ENCODE results near the gene MAPK1. TPM values are rescaled to one million over a fixed set of nuclear protein-coding genes. Genes with fewer than 3 reads are reported as not detected.
"Not testable (repeated sequence)": the region's sequence is repeated elsewhere in the genome, so short reads cannot be mapped to it uniquely, and the experiment has no call there.

The MAPK1 gene
- total RNA-seq, 1 donor from 2014 or later, result 156 TPM

- H3K27me3 Mint-ChIP-seq (ENCODE audit: low read depth), result no peaks in the 10 kb centered on the region
- H3K27ac Mint-ChIP-seq (ENCODE audit: unreplicated experiment), result no peak overlapping the region
- no peaks in the 10 kb centered on the region for H3K9me3 Mint-ChIP-seq (ENCODE audit: low read depth)
Measured at GRCh38 chr22:21840236-21840823, 27.1 kb downstream of the MAPK1 start.

GRCh38 chr22:21839765-21840140 is 27.7 kb downstream of the MAPK1 start:
- H3K4me1 Mint-ChIP-seq (ENCODE audit: low read depth), result peaks cover 51% of the 10 kb centered on the region
- DNase-seq (ENCODE audit: low spot score), result no peak

More at GRCh38 chr22:21840236-21840823, 27.1 kb downstream of the MAPK1 start:
- no peak overlapping the region for H3K4me3 Mint-ChIP-seq (ENCODE audit: unreplicated experiment)
- no peaks in the 10 kb centered on the region for H3K36me3 Mint-ChIP-seq (ENCODE audit: low read depth)
- DNase-seq (ENCODE audit: low spot score), result no peak
- no peak for TF ChIP-seq CTCF (IDR thresholded peaks at IDR 0.05)
- H3K4me1 Mint-ChIP-seq (ENCODE audit: low read depth), result peaks cover 45% of the 10 kb centered on the region

GRCh38 chr22:21839104-21839764 is 28.2 kb downstream of the MAPK1 start:
- Mint-ChIP-seq H3K4me1 (ENCODE audit: low read depth) (peaks cover 50% of the 10 kb centered on the region), H3K27ac (ENCODE audit: unreplicated experiment) (peak overlapping the region; percentile 57)
- H3K4me3 Mint-ChIP-seq (ENCODE audit: unreplicated experiment); H3K36me3 Mint-ChIP-seq (ENCODE audit: low read depth); H3K9me3 Mint-ChIP-seq (ENCODE audit: low read depth); H3K27me3 Mint-ChIP-seq (ENCODE audit: low read depth); DNase-seq (ENCODE audit: low spot score): not testable (repeated sequence)

More at GRCh38 chr22:21839765-21840140, 27.7 kb downstream of the MAPK1 start:
- Mint-ChIP-seq H3K4me3 (ENCODE audit: unreplicated experiment) (no peak overlapping the region), H3K9me3 (ENCODE audit: low read depth) (no peaks in the 10 kb centered on the region), H3K27ac (ENCODE audit: unreplicated experiment) (no peak overlapping the region), H3K36me3 (ENCODE audit: low read depth) (no peaks in the 10 kb centered on the region), H3K27me3 (ENCODE audit: low read depth) (no peaks in the 10 kb centered on the region)
- no peak for TF ChIP-seq CTCF (IDR thresholded peaks at IDR 0.05)

- no peak for TF ChIP-seq CTCF (IDR thresholded peaks at IDR 0.05)
- H3K27me3 Mint-ChIP-seq (ENCODE audit: low read depth), result no peaks in the 10 kb centered on the region
- H3K9me3 Mint-ChIP-seq (ENCODE audit: low read depth), result no peaks in the 10 kb centered on the region
- no peaks in the 10 kb centered on the region for H3K36me3 Mint-ChIP-seq (ENCODE audit: low read depth)
- peak overlapping the region; percentile 33 for H3K4me3 Mint-ChIP-seq (ENCODE audit: unreplicated experiment)
- peaks cover 50% of the 10 kb centered on the region for H3K4me1 Mint-ChIP-seq (ENCODE audit: low read depth)
- peak overlapping the region; percentile 98 for H3K27ac Mint-ChIP-seq (ENCODE audit: unreplicated experiment)
- no peak for DNase-seq (ENCODE audit: low spot score)
Measured at GRCh38 chr22:21837248-21837979, 30.0 kb downstream of the MAPK1 start.

- not testable (repeated sequence) for H3K4me3 Mint-ChIP-seq (ENCODE audit: unreplicated experiment); H3K27me3 Mint-ChIP-seq (ENCODE audit: low read depth); DNase-seq (ENCODE audit: low spot score); H3K9me3 Mint-ChIP-seq (ENCODE audit: low read depth); H3K36me3 Mint-ChIP-seq (ENCODE audit: low read depth)
- H3K27ac Mint-ChIP-seq (ENCODE audit: unreplicated experiment), result peak overlapping the region; percentile 80
- peaks cover 56% of the 10 kb centered on the region for H3K4me1 Mint-ChIP-seq (ENCODE audit: low read depth)
Measured at GRCh38 chr22:21836486-21836885, 31.0 kb downstream of the MAPK1 start.

- no peak for TF ChIP-seq CTCF (IDR thresholded peaks at IDR 0.05)
- Mint-ChIP-seq H3K4me3 (ENCODE audit: unreplicated experiment) (no peak overlapping the region), H3K27ac (ENCODE audit: unreplicated experiment) (peak overlapping the region; percentile 80)
Measured at GRCh38 chr22:21835378-21835777, 32.1 kb downstream of the MAPK1 start.

More at GRCh38 chr22:21835378-21835777, 32.1 kb downstream of the MAPK1 start:
- no peak for DNase-seq (ENCODE audit: low spot score)
- Mint-ChIP-seq H3K36me3 (ENCODE audit: low read depth) (no peaks in the 10 kb centered on the region), H3K9me3 (ENCODE audit: low read depth) (no peaks in the 10 kb centered on the region), H3K4me1 (ENCODE audit: low read depth) (peaks cover 56% of the 10 kb centered on the region), H3K27me3 (ENCODE audit: low read depth) (no peaks in the 10 kb centered on the region)
